IPS-18c (cell line): ENCODE data around the gene KRT1.
A peak's percentile ranks its signal among the peaks of the same experiment; 100 is the strongest.
"Not testable (repeated sequence)": the region's sequence is repeated elsewhere in the genome, so short reads cannot be mapped to it uniquely, and the experiment has no call there.

Experiments used
- H3K4me3 ChIP-seq: 2 replicates; pipeline ENCODE4 v1.7.0; 2013; ENCODE audit warnings: low read depth, mild to moderate bottlenecking, low read length, moderate library complexity; ENCODE audit not compliant: insufficient read depth
- H3K9me3 ChIP-seq: one replicate; pipeline ENCODE4 v1.6.1; 2013; ENCODE audit warnings: mild to moderate bottlenecking, low read length, moderate library complexity; ENCODE audit not compliant: control insufficient read depth, insufficient read depth

Gene KRT1

DNA sequence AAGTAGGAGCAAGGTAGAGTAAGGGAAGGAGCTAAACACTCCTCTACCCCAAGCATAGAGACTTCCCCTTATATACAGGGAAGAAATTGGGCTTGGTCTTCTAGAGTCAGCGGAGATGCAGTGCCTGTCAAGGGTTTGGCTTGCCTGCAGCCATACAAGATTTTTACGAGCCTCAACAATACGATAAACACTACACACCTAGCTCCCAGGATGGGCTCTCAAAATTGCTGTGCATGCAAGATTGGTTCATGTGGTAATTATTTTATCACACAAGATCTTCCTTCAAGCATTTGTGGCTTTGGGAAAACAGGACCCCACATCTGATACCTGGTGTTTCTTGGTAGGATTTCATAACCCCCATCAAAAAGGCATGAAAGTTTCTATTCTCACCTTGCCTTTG is at the start of gene KRT1:
TSS of gene KRT1 (minus strand) at position 45 of the 400 bp plus-strand sequence. CDS start 59 bp downstream, outside the sequence.
- Histone ChIP-seq H3K9me3 (no peaks in the 10 kb centered on the region), H3K4me3 (no peak within 1 kb of the TSS)

DNA sequence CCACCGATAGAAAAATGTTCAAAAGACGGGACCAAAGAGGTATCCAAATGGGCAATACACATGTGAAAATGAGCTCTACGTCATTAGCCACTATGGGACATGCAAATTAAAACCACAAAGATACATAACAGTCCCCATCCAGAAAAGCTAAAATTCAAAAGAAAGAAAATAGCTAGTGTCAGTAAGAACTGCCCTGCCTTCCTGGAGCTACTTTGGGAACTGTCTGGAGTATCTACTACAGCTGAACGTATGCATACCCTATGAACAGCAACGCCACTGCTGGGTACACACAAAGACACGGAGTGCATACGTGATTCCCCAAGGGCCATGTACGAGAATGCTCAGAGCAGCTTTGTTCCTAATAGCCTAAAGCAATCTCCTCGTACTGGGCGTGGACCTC is 48.9 kb upstream of the KRT1 start:
- Histone ChIP-seq H3K4me3 (no peak overlapping the region), H3K9me3 (no peaks in the 10 kb centered on the region)

GRCh38 chr12:52728374-52728773 is 48.2 kb upstream of the KRT1 start:
- Histone ChIP-seq H3K4me3 (no peak overlapping the region), H3K9me3 (no peaks in the 10 kb centered on the region)

GRCh38 chr12:52727037-52727436 is 46.8 kb upstream of the KRT1 start:
- Histone ChIP-seq H3K4me3 (no peak overlapping the region), H3K9me3 (no peaks in the 10 kb centered on the region)

GRCh38 chr12:52726451-52726850 is 46.2 kb upstream of the KRT1 start:
- no peak overlapping the region for H3K4me3 ChIP-seq
- no peaks in the 10 kb centered on the region for H3K9me3 ChIP-seq

DNA sequence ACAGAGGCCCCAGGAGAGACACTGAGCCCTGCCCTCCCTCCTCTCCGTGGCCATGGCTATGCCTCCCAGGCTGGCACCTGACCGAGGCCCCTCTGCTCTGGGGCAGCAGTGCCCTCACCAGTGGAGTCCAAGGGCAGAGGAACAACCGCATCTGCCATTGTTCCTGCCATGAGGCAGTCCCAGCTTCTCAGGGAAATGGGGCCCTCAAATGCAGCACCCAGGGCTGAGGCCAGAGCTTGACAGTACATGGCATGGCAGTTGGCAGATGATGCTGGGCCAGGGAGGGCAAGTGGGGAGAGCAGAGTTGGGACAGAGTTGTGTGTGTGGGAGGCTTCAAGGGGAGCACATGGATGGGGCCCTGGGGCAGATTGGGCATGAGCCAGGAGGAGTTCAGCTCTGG is 44.2 kb upstream of the KRT1 start:
- Histone ChIP-seq H3K9me3 (no peaks in the 10 kb centered on the region), H3K4me3 (no peak overlapping the region)

DNA sequence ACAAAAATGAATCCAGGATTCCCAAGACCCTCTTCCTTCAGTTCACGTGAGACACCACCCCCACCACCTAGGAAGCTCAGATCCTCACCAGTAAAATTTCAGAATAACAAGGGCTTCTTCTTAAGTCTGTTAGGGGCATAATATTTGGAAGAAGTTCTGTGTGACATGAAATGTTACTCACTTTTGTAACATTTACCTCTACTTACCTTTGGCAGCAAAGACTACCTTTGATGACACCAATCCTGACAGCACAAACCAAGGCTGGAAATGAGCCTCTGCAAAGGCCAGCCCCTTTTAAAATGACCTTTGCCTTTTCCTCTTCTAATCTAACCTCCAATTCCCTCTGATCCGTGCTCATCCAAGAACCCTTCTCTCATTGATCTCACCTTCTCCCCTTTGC is 42.5 kb upstream of the KRT1 start:
- Histone ChIP-seq H3K9me3 (no peaks in the 10 kb centered on the region), H3K4me3 (no peak overlapping the region)

DNA sequence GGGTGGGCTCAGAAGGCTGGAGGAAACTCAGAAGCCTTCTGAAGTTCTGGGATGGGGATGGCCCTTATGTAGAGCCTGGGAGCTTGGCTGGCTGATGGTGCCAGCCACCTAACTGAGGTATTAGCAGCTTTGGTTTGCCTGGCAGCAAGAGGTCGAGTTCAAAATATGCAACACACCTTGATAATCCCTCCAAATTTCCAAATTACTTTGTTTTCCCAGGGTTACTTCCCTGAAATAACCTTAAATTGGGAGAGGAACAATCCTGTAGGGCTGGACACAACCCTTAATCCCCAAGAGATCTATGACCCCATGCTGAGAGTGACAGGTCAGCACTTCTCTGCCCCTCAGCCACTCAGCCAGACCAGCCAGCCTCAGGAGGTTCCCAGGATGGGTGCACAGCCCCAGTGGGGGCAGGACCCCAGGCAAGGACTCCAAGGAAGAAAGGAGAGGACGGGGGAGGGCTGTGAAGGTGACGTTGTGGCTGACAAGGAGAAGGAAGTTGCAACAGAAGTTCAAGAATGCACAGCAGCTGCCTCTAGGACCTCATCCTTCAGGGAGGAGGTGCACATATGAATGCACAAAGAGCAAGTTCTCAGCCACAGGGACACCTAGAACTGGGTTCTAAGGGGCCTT is 41.7 kb upstream of the KRT1 start:
- Histone ChIP-seq H3K9me3 (no peaks in the 10 kb centered on the region), H3K4me3 (no peak overlapping the region)

GRCh38 chr12:52720365-52720886 is 40.2 kb upstream of the KRT1 start:
- H3K9me3 ChIP-seq: no peaks in the 10 kb centered on the region
- H3K4me3 ChIP-seq: no peak overlapping the region

DNA sequence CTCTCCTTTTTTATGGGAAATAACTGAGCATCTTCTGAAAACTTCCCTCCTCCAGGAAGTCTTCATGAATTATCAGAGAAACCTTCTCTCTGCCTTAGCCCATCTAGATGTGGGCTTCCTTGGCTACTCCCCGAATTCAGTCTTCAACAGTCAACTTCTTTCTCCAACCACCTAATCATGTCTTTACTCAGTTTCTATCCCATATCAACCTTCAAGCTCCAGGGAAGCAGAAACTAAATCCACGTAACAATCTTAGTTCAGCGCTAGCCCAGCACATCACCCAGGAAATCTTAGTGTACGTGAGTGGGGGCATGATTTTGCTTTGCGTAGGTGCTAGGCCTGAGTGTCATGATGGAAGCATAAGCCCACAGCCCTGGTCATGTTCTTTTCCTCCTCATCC is 35.9 kb upstream of the KRT1 start:
- H3K4me3 ChIP-seq: no peak overlapping the region
- H3K9me3 ChIP-seq: no peaks in the 10 kb centered on the region

DNA sequence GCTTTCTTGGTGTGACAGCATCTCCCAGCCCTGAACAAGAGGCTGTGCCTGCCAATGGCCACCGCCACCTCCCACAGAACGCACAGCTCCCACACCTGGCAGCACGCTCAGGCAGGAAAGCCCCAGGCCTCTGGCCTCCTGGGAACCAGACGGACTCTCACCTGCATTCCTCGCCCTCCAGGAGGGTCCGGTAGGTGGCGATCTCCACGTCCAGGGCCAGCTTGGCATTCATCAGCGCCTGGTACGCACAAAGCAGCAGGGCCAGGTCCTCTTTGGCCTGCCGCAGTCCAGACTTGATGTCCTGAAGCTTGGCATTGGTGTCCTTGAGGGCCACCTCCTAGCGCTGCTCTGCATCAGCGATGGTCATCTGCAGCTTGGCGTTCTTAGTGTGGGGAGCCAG is 35.2 kb upstream of the KRT1 start:
- Histone ChIP-seq H3K9me3 (no peaks in the 10 kb centered on the region), H3K4me3 (no peak overlapping the region)

DNA sequence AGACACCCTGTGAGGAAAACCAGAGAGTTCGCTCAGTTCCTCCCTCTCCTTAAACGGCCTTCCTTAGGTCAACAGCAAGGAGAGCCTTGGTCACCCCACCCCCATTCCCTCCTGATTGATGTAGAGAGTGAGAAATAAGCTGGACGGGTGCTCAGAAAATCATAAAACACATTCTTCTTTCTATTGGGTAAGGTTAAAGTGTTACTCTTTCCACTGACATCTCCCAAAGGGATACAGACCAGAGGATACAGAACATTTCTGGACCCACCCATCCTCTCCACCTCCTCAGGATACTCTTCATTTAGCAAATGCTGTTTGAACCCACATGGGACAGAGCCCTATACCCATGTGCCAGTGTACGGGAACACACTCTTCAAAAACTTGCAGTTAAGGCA is 34.7 kb upstream of the KRT1 start:
- Histone ChIP-seq H3K4me3 (no peak overlapping the region; the same call in 1 of the 2 replicates), H3K9me3 (no peaks in the 10 kb centered on the region)

- H3K4me3 ChIP-seq: peak overlapping the region; percentile 46
- no peaks in the 10 kb centered on the region for H3K9me3 ChIP-seq
Measured at GRCh38 chr12:52713960-52714886, 34.0 kb upstream of the KRT1 start.

DNA sequence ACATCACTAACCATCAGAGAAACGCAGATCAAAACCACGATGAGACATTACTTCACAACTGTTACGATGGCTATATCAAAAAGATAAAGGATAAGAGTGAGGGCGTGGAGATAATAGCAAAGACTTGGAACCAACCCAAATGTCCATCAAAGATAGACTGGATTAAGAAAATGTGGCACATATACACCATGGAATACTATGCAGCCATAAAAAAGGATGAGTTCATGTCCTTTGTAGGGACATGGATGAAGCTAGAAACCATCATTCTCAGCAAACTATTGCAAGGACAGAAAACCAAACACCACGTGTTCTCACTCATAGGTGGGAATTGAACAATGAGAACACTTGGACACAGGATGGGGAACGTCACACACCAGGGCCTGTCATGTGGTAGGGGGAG is 31.9 kb upstream of the KRT1 start:
- H3K9me3 ChIP-seq, H3K4me3 ChIP-seq: not testable (repeated sequence)

DNA sequence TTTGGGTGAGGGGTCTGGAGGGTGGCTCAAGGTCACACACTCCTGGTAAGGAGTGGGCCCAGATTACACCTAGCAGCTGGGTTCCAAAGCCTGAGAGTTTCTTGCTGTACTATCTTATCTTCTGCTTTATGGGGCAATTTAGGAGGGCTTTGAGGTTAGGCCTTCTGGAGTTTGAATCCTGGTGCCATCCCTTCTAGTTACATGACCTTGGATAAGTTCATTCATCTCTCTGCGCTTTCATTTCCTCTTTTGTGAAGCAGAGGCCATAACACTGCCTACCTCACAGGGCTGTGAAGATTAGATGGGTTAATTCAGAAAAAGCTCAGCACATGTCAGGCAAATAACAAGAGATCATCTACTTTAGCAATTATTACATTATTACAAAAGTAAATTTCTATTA is 30.5 kb upstream of the KRT1 start:
- Histone ChIP-seq H3K9me3 (no peaks in the 10 kb centered on the region), H3K4me3 (no peak overlapping the region)

DNA sequence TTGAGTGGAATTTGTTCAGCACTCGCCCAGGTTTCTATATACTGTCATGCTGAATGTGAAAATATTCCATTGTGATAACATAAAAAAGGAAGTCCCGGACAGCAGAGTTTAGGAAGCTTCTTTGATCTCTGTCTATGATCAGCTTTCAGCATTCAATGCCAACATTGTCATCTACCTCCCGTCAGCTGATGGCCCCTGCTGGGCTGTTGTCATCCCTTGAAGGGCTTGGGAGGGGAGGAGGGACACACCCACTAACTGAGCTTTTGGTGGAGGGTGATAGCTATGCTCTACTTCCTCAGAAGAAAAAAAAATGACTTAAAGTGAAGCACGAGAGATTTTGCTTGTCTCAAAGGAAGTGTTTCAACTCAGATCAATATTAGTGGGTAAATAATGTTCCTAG is 27.8 kb upstream of the KRT1 start:
- Histone ChIP-seq H3K9me3 (no peaks in the 10 kb centered on the region), H3K4me3 (no peak overlapping the region)

GRCh38 chr12:52704464-52704863 is 24.3 kb upstream of the KRT1 start:
- no peaks in the 10 kb centered on the region for H3K9me3 ChIP-seq
- H3K4me3 ChIP-seq: no peak overlapping the region

GRCh38 chr12:52703878-52704277 is 23.7 kb upstream of the KRT1 start:
- H3K9me3 ChIP-seq: no peaks in the 10 kb centered on the region
- H3K4me3 ChIP-seq: no peak overlapping the region
